Tibial nerve (tissue), 4 donors: ENCODE results near the gene TMEM121. TPM values are rescaled to one million over a fixed set of nuclear protein-coding genes. Genes with fewer than 3 reads are reported as not detected.
A peak's percentile ranks its signal among the peaks of the same experiment; 100 is the strongest.

Experiments
- DNase-seq, 2 donors: peaks; one replicate each; pipeline ENCODE4 v3.0.0-alpha.2; 2019; ENCODE audit warnings: low spot score in 2 of 2
- H3K27ac ChIP-seq, 4 donors: fragments of 200-600 bp; sonication (generic) in 3 of 4; one replicate each; pipeline ENCODE4 v1.5.1; 2017 to 2019; ENCODE audit warnings: mild to moderate bottlenecking in 1 of 4
- H3K27me3 ChIP-seq, 2 donors: fragments of 200-600 bp; sonication (generic) in 1 of 2; one replicate each; pipeline versions ENCODE4 v1.5.1 to v1.6.0; 2017 to 2019
- H3K36me3 ChIP-seq, 3 donors: fragments of 200-600 bp; sonication (generic); one replicate each; pipeline ENCODE4 v1.5.1; 2018 to 2019
- H3K4me1 ChIP-seq, 4 donors: fragments of 200-600 bp; sonication (generic) in 3 of 4; one replicate each; pipeline ENCODE4 v1.5.1; 2017 to 2019
- H3K4me3 ChIP-seq, 4 donors: fragments of 200-600 bp; sonication (generic) in 3 of 4; one replicate each; pipeline ENCODE4 v1.5.1; 2017 to 2019; ENCODE audit warnings: mild to moderate bottlenecking in 1 of 4, moderate library complexity in 1 of 4
- H3K9me3 ChIP-seq, 4 donors: fragments of 200-600 bp; sonication (generic) in 3 of 4; one replicate each; pipeline ENCODE4 v1.5.1; 2017 to 2019
- EP300 ChIP-seq, 2 donors: sonication (generic); formaldehyde crosslinking; IDR thresholded peaks; one replicate each; pipeline ENCODE4 v1.6.1; 2017; ENCODE audit warnings: antibody characterized with exemption in 2 of 2, mild to moderate bottlenecking in 1 of 2
- POLR2A ChIP-seq, 2 donors: fragments of 450-650 bp; IDR thresholded peaks; one replicate each; pipeline ENCODE4 v1.6.1; 2017; ENCODE audit warnings: antibody characterized with exemption in 2 of 2, mild to moderate bottlenecking in 2 of 2, moderate library complexity in 2 of 2
- WGBS, 2 donors: methylation state at CpG; one replicate each; pipeline ENCODE4 v1.1.5; 2018; 5-methylcytosine and 5-hydroxymethylcytosine counted together
- total RNA-seq, 4 donors: library from RNA; depleted of rRNA; stranded (reverse); fragments of >200 nt; gene quantifications; one replicate each; pipeline ENCODE4 v1.1.0, GENCODE V29; 2016
- TF ChIP-seq, protein P1 (sequence below), 5 experiments: fragments of 200-600 bp in 3 of 5; fragments of 450-650 bp in 2 of 5; sonication (generic) in 3 of 5; IDR thresholded peaks; one replicate each; pipeline ENCODE4 v1.5.1; 2016 to 2019; ENCODE audit warnings: antibody characterized with exemption in 5 of 5, mild to moderate bottlenecking in 3 of 5, moderate library complexity in 2 of 5

TMEM121 gene
- total RNA-seq, 4 donors from 2014 or later: 15.1 to 28.2 (median 20.1) TPM

DNA sequence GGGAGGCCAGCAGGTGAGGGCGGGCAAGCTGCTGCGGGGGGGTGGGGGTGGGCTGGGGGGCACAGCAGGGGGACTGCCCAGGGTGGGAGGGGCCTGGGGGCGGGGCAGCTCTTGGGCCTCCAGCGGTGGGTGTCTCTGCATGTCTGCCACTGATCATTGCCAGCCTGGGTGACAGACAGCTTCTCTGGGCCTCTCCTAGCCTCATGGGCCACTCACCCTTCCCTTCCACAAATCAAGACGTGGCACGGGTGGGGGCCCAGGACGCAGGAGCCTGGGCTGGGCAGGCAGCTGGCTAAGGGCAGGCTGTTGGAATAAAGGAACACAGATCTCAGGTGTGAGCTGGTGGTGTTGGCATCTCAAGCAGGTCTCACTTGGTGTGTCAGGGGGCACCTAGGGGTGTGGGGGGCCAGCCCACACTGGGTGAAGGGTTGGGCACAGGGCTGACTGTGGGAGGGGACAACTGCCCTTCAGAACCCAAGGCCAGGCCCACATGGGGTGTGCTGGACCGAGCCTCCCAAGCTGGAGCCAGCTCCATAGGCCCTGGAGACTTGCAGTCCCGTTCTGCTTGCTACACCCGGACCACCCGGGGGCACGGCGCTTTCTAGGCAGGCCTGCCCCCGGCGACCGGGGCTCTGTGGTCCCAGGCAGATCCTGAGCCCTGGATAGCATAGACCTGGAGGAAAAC, 32.3 kb upstream of the TMEM121 start:
- DNase-seq: no peak
- 87 to 89% methylated on average over 6 to 10 of the region's 16 CpGs for WGBS, 2 donors

DNA sequence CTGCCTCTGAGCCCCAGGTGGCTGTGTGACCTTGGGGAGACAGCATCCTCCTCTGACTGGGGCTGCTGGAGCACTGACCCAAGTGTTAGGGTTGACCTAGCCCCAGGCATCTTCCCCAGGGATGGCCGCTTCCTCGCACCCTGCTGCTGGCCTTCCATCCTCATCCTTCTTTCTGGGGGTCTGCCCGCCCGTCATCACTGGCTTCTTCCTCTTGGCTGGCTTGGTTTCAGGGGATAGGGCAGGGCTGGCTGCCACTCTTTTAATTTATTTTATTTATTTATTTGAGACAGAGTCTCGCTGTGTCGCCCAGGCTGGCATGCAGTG, 31.8 kb upstream of the TMEM121 start:
- H3K4me1 ChIP-seq: peaks cover 0 to 42% (median 15%) of the 10 kb centered on the region in 4 donors
- no peak for DNase-seq

More for the DNA sequence above, 32.3 kb upstream of the TMEM121 start:
- Histone ChIP-seq H3K36me3 (peaks cover 0 to 24% (median 0%) of the 10 kb centered on the region in 3 donors), H3K4me3 (no peak overlapping the region), H3K9me3 (no peaks in the 10 kb centered on the region), H3K4me1 (peaks cover 0 to 42% (median 19%) of the 10 kb centered on the region in 4 donors), H3K27ac (no peak overlapping the region), H3K27me3 (no peaks in the 10 kb centered on the region)
- TF ChIP-seq POLR2A (IDR thresholded peaks at IDR 0.05): no peak
- TF ChIP-seq, protein P1, sequence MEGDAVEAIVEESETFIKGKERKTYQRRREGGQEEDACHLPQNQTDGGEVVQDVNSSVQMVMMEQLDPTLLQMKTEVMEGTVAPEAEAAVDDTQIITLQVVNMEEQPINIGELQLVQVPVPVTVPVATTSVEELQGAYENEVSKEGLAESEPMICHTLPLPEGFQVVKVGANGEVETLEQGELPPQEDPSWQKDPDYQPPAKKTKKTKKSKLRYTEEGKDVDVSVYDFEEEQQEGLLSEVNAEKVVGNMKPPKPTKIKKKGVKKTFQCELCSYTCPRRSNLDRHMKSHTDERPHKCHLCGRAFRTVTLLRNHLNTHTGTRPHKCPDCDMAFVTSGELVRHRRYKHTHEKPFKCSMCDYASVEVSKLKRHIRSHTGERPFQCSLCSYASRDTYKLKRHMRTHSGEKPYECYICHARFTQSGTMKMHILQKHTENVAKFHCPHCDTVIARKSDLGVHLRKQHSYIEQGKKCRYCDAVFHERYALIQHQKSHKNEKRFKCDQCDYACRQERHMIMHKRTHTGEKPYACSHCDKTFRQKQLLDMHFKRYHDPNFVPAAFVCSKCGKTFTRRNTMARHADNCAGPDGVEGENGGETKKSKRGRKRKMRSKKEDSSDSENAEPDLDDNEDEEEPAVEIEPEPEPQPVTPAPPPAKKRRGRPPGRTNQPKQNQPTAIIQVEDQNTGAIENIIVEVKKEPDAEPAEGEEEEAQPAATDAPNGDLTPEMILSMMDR (IDR thresholded peaks at IDR 0.05): no peak
- no peak for TF ChIP-seq EP300 (IDR thresholded peaks at IDR 0.05)

GRCh38 chr14:105495101-105495989, 31.0 kb upstream of the TMEM121 start:
- no peak for TF ChIP-seq POLR2A (IDR thresholded peaks at IDR 0.05)
- TF ChIP-seq, protein P1 (IDR thresholded peaks at IDR 0.05): no peak
- TF ChIP-seq EP300 (IDR thresholded peaks at IDR 0.05): no peak
- peak in 1 of 2 donors; percentile 11 for DNase-seq

More for the DNA sequence above, 31.8 kb upstream of the TMEM121 start:
- WGBS, 2 donors: 93 to 96% methylated on average over 6 of the region's 6 CpGs
- no peaks in the 10 kb centered on the region for H3K27me3 ChIP-seq
- TF ChIP-seq, protein P1 (IDR thresholded peaks at IDR 0.05): no peak
- no peak for TF ChIP-seq POLR2A (IDR thresholded peaks at IDR 0.05)
- TF ChIP-seq EP300 (IDR thresholded peaks at IDR 0.05): no peak
- H3K27ac ChIP-seq: no peak overlapping the region
- no peak overlapping the region for H3K4me3 ChIP-seq
- no peaks in the 10 kb centered on the region for H3K9me3 ChIP-seq
- peaks cover 0 to 24% (median 0%) of the 10 kb centered on the region in 3 donors for H3K36me3 ChIP-seq

DNA sequence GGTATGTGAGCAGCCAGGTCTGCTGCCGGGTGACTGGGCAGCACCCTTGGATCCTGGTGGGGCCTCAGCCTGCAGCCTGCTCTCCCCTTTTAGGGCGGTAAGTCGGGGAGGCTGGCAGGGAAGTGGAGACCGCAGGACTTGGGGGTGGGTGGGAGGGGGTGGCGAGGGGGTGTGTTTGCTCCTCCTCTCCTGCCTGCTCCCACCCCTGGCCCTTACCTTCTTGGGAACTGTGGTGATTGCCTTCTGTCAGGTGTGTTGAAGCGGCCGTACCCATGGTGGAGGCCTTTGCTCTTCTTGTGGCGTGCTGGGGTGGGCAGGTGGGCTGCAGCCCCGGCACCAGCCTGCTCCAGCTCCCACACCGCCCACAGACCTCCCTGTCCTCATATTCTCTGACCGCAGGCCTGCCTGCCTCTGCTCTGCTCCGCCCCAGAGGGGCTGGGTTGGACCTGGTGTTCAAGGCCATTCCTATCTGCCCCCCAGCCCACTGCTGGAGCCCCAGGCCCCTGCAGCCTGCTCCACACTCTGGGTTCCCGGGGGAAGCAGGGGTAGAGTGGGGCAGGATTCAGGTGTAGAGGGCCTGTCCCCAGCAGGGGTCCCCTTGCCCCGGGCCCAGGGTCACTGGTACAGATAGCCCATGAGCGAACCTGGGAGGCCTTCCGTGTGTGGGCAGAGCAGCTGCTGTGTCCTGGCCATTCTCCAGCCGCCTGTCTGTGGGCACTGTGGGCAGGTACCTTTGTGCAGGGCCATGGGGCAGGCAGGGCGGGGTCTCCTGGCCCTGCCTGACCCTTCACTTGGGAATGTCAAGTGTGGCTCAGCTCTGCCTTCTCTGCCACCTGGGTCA, 30.2 kb upstream of the TMEM121 start:
- 81 to 84% methylated on average over 12 of the region's 18 CpGs for WGBS, 2 donors
- H3K27me3 ChIP-seq: no peaks in the 10 kb centered on the region
- H3K27ac ChIP-seq: peak overlapping the region in 1 of 4 donors; percentile 24
- peaks cover 0 to 24% (median 0%) of the 10 kb centered on the region in 3 donors for H3K36me3 ChIP-seq
- no peak for TF ChIP-seq EP300 (IDR thresholded peaks at IDR 0.05)
- TF ChIP-seq POLR2A (IDR thresholded peaks at IDR 0.05): no peak
- TF ChIP-seq, protein P1 (IDR thresholded peaks at IDR 0.05): no peak
- no peak for DNase-seq
- H3K4me3 ChIP-seq: no peak overlapping the region
- H3K4me1 ChIP-seq: peaks cover 0 to 40% (median 10%) of the 10 kb centered on the region in 4 donors
- H3K9me3 ChIP-seq: no peaks in the 10 kb centered on the region

More at GRCh38 chr14:105495101-105495989, 31.0 kb upstream of the TMEM121 start:
- H3K27ac ChIP-seq: no peak overlapping the region
- no peaks in the 10 kb centered on the region for H3K27me3 ChIP-seq
- H3K36me3 ChIP-seq: peaks cover 0 to 24% (median 0%) of the 10 kb centered on the region in 3 donors
- H3K9me3 ChIP-seq: no peaks in the 10 kb centered on the region
- 78 to 79% methylated on average over 15 to 16 of the region's 18 CpGs for WGBS, 2 donors
- H3K4me1 ChIP-seq: peaks cover 0 to 40% (median 10%) of the 10 kb centered on the region in 4 donors
- no peak overlapping the region for H3K4me3 ChIP-seq
